ENCODE results near the gene MRGPRF.

- TF ChIP-seq POLR2A (IDR thresholded peaks at IDR 0.05; ENCODE audit: low read length) (no peak), GATA1 (IDR thresholded peaks at IDR 0.05; ENCODE audit: low read depth, low read length) (no peak)
Measured at GRCh38 chr11:69010964-69011623, 2.0 kb downstream of the MRGPRF start.
